A549 (cell line): ENCODE measurements around the gene SYCE3. TPM values are rescaled to one million over a fixed set of nuclear protein-coding genes. Genes with fewer than 3 reads are reported as not detected.
A peak's percentile ranks its signal among the peaks of the same experiment; 100 is the strongest.

Experiments used
- ATAC-seq, 2 experiments: fragments of 200-7000 bp in 1 of 2; fragments of >200 bp in 1 of 2; cut with Nextera tagmentation in 1 of 2; cut with Tn5 transposase in 1 of 2; 3 replicates each; pipeline versions ENCODE4 v1.8.0 to v1.9.1; 2018 to 2020; ENCODE audit warnings: mild to moderate bottlenecking in 1 of 2, moderate library complexity in 1 of 2
- CTCF ChIA-PET: fragments of 300-600 bp; sonication (Branson Sonifier 250); formaldehyde crosslinking; extraction: SDS; loops from one replicate; lab custom pipeline; 2021; ENCODE audit warnings: antibody characterized with exemption, inconsistent platforms; lab: Yijun Ruan, JAX
- POLR2A ChIA-PET: fragments of 350-600 bp; formaldehyde crosslinking; extraction: SDS; loops from one replicate; lab custom pipeline; 2021; ENCODE audit warnings: antibody characterized with exemption, inconsistent platforms; lab: Yijun Ruan, JAX
- DNase-seq, 2 experiments: peaks; one replicate each; pipeline versions ENCODE4 v3.0.0 to v3.0.0-alpha.2; 2011 to 2016; ENCODE audit warnings: low read depth in 1 of 2, low spot score in 1 of 2
- FAIRE-seq: peaks from 2 replicates; lab custom pipeline; 2011; peaks lifted over from hg19 to GRCh38; lab: Jason Lieb, UNC
- H3K27ac ChIP-seq, 2 experiments: fragments of >200 bp; sonication (Bioruptor Twin); formaldehyde crosslinking; 3 replicates each; pipeline ENCODE4 v1.5.1; 2016 to 2017
- H3K4me1 ChIP-seq: fragments of >200 bp; sonication (Bioruptor Twin); formaldehyde crosslinking; 3 replicates; pipeline ENCODE4 v1.6.1; 2016
- H3K4me2 ChIP-seq: fragments of >200 bp; sonication (Bioruptor Twin); formaldehyde crosslinking; 3 replicates; pipeline ENCODE4 v1.6.1; 2016
- H3K4me3 ChIP-seq: fragments of >200 bp; sonication (Bioruptor Twin); formaldehyde crosslinking; 3 replicates; pipeline ENCODE4 v1.5.1; 2016
- H3K9me3 ChIP-seq: fragments of >200 bp; sonication (Bioruptor Twin); formaldehyde crosslinking; 3 replicates; pipeline ENCODE4 v1.6.1; 2016
- CEBPB ChIP-seq, 2 experiments: fragments of >200 bp in 1 of 2; sonication (Bioruptor Twin) in 1 of 2; formaldehyde crosslinking in 1 of 2; IDR thresholded peaks; 2 replicates each; pipeline ENCODE4 v1.6.1; 2012 to 2016
- CHD4 ChIP-seq: fragments of 200-600 bp; sonication (generic); IDR thresholded peaks from 2 replicates; pipeline ENCODE4 v1.6.1; 2016; ENCODE audit warnings: antibody characterized with exemption, mild to moderate bottlenecking, borderline replicate concordance
- EHF ChIP-seq: fragments of 250-450 bp; sonication (Bioruptor Pico); IDR thresholded peaks from 2 replicates; pipeline ENCODE4 v1.5.0; 2020; ENCODE audit warnings: mild to moderate bottlenecking
- EHMT2 ChIP-seq: fragments of 200-600 bp; sonication (generic); IDR thresholded peaks from 2 replicates; pipeline ENCODE4 v1.6.1; 2016; ENCODE audit warnings: antibody characterized with exemption, low read depth, mild to moderate bottlenecking, moderate library complexity
- JUN ChIP-seq, 2 experiments: fragments of >200 bp; sonication (Bioruptor Twin); formaldehyde crosslinking; IDR thresholded peaks; 2 replicates in 1 of 2; 3 replicates in 1 of 2; pipeline ENCODE4 v1.6.1; 2016 to 2017
- MAZ ChIP-seq: fragments of 150-350 bp; IDR thresholded peaks from 2 replicates; pipeline ENCODE4 v1.6.1; 2014; ENCODE audit warnings: antibody characterized with exemption, low read depth, low read length, borderline replicate concordance
- POLR2A ChIP-seq: IDR thresholded peaks from 2 replicates; pipeline ENCODE4 v1.6.1; 2012; ENCODE audit warnings: mild to moderate bottlenecking, low read length
- RAD21 ChIP-seq, 2 experiments: fragments of >200 bp in 1 of 2; sonication (Bioruptor Twin) in 1 of 2; formaldehyde crosslinking in 1 of 2; IDR thresholded peaks in 1 of 2; conservative IDR thresholded peaks in 1 of 2; 2 replicates in 1 of 2; 3 replicates in 1 of 2; pipeline ENCODE4 v1.6.1; 2012 to 2018; ENCODE audit warnings: inconsistent platforms in 1 of 2
- RFX5 ChIP-seq: fragments of 450-650 bp; IDR thresholded peaks from 2 replicates; pipeline ENCODE4 v1.7.1; 2014; ENCODE audit warnings: antibody characterized with exemption, mild to moderate bottlenecking, moderate library complexity
- TFCP2L1 ChIP-seq: fragments of 250-450 bp; sonication (Bioruptor Pico); IDR thresholded peaks from 2 replicates; pipeline ENCODE4 v1.5.0; 2021; ENCODE audit warnings: mild to moderate bottlenecking
- TP53 ChIP-seq: fragments of 250-450 bp; sonication (Bioruptor Pico); IDR thresholded peaks from 2 replicates; pipeline ENCODE4 v1.5.0; 2021; ENCODE audit warnings: mild to moderate bottlenecking, moderate library complexity
- ZSCAN20 ChIP-seq: fragments of 250-450 bp; sonication (Bioruptor Pico); IDR thresholded peaks from 2 replicates; pipeline ENCODE4 v1.8.0; 2022; ENCODE audit warnings: mild to moderate bottlenecking, moderate library complexity
- WGBS: methylation state at CpG from one replicate; pipeline ENCODE4 v1.1.6; 2017; ENCODE audit errors: missing lambda C conversion rate; 5-methylcytosine and 5-hydroxymethylcytosine counted together
- polyA plus RNA-seq, 4 experiments: library from polyadenylated mRNA; depleted of rRNA in 3 of 4; stranded (reverse); fragments of >200 nt; fragmentation: RNase III in 1 of 4; extraction: RNeasy Plus Mini Kit Qiagen cat#74134 plus additional on column Dnase treatment in 1 of 4; gene quantifications; 2 replicates in 3 of 4; 3 replicates in 1 of 4; pipeline ENCODE4 v1.2.3, GENCODE V29; 2011 to 2017
- TF ChIP-seq, protein P1 (sequence below): fragments of 250-450 bp; sonication (Bioruptor Pico); IDR thresholded peaks from 2 replicates; pipeline ENCODE4 v1.5.0; 2020; ENCODE audit warnings: low read depth, mild to moderate bottlenecking, moderate library complexity
- TF ChIP-seq, protein P2 (sequence below): fragments of 150-350 bp; IDR thresholded peaks from 2 replicates; pipeline ENCODE4 v1.6.1; 2014; ENCODE audit warnings: low read depth, mild to moderate bottlenecking, low read length
- TF ChIP-seq, protein P3 (sequence below): fragments of 200-600 bp; sonication (generic); IDR thresholded peaks from 2 replicates; pipeline ENCODE4 v1.6.1; 2016; ENCODE audit warnings: antibody characterized with exemption, mild to moderate bottlenecking, moderate library complexity
- TF ChIP-seq, protein P4 (sequence below): fragments of >200 bp; sonication (Bioruptor Twin); formaldehyde crosslinking; IDR thresholded peaks from 3 replicates; pipeline ENCODE4 v1.6.1; 2016

Gene SYCE3
- polyA plus RNA-seq, 2 of the 4 experiments (the other 2 are of a cell fraction): 0.45 to 0.59 TPM

DNA sequence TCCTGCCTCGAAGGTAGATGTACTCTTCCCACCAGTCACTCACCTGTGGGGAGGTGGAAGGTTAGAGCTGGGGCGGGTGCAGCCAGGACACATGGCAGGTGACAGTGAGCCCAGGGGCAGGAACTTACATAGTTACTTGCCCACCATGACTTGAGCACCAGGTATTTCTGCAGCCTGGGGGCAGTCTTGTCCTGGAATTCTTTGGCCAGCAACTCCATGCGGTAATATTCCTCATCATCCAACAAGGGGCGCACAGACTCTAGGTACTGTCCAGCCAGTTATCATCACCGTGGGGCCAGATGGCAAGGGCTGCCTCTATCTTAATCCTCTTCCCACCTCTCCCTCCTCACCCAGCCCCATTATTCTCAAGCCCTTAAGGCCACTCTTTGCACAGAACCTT, 13.4 kb upstream of the SYCE3 start:
- WGBS: 74% methylated on average over 3 of the region's 5 CpGs
- ChIA-PET POLR2A (no interaction called here), CTCF (interaction anchor here (1.2 to 6.7 kb wide), 4 partner anchors 12 to 50 kb away, joined by 3 to 53 read pairs (median 4); partner anchors contain the start of genes SCO2 and SYCE3)
- Histone ChIP-seq H3K9me3 (no peaks in the 10 kb centered on the region), H3K4me2 (no peak overlapping the region), H3K4me1 (peaks cover under 1% of the 10 kb centered on the region; the same call in 1 of the 3 replicates), H3K4me3 (no peak overlapping the region), H3K27ac (no peak overlapping the region)
- DNase-seq: peak; percentile 20 to 69
- peak; percentile 28 to 69; a peak in 3 of 5 replicates for TF ChIP-seq RAD21 (conservative IDR thresholded peaks at IDR 0.05 in 1 of 2, IDR thresholded peaks at IDR 0.05 in 1 of 2)
- TF ChIP-seq POLR2A: no peak
- peak; percentile 63 to 81; a peak in 5 of 6 replicates for ATAC-seq
- FAIRE-seq: no peak

DNA sequence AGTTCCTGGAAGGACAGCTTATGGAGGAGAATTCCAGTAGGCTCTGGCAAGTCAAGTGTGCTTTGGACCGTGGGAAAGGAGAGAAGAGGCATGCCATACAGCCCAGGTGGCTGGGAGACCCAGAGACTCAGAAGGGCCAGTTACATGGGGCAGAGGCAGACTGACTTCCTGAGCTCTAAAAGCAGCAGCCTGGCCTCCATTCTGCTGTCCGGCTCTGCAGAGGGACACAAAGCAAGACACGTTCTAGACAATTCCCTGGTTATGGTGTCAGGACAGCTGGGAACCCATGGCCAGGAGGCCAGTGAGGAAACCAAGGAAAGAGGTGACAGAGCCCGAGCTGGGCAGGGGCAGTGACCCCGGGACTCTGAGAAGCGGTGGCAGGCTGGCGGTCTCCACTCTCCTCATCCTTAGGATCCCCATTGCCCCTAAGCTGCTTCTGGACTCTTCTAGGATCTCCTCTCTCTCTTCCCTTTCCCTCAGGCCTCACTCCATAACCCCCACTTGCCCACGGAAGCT, 12.8 kb upstream of the SYCE3 start:
- Histone ChIP-seq H3K4me3 (no peak overlapping the region), H3K27ac (no peak overlapping the region), H3K4me1 (no peaks in the 10 kb centered on the region), H3K9me3 (no peaks in the 10 kb centered on the region), H3K4me2 (no peak overlapping the region)
- FAIRE-seq (no peak), ATAC-seq (no peak), DNase-seq (no peak)
- CTCF ChIA-PET: interaction anchor here (0.5 to 6.7 kb wide), 6 partner anchors 11 to 50 kb away, joined by 3 to 53 read pairs (median 4); partner anchors contain the start of genes SCO2 and SYCE3
- POLR2A ChIA-PET: no interaction called here
- TF ChIP-seq JUN (IDR thresholded peaks at IDR 0.05) (no peak), TP53 (CRISPR knock-in tag) (no peak), CHD4 (no peak), ZSCAN20 (CRISPR knock-in tag) (no peak), RAD21 (conservative IDR thresholded peaks at IDR 0.05 in 1 of 2, IDR thresholded peaks at IDR 0.05 in 1 of 2) (no peak), RFX5 (no peak), TFCP2L1 (CRISPR knock-in tag) (no peak), MAZ (no peak), CEBPB (IDR thresholded peaks at IDR 0.05) (no peak), EHF (no peak), EHMT2 (no peak)
- TF ChIP-seq, protein P1, sequence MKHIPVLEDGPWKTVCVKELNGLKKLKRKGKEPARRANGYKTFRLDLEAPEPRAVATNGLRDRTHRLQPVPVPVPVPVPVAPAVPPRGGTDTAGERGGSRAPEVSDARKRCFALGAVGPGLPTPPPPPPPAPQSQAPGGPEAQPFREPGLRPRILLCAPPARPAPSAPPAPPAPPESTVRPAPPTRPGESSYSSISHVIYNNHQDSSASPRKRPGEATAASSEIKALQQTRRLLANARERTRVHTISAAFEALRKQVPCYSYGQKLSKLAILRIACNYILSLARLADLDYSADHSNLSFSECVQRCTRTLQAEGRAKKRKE (CRISPR knock-in tag): no peak
- TF ChIP-seq, protein P2, sequence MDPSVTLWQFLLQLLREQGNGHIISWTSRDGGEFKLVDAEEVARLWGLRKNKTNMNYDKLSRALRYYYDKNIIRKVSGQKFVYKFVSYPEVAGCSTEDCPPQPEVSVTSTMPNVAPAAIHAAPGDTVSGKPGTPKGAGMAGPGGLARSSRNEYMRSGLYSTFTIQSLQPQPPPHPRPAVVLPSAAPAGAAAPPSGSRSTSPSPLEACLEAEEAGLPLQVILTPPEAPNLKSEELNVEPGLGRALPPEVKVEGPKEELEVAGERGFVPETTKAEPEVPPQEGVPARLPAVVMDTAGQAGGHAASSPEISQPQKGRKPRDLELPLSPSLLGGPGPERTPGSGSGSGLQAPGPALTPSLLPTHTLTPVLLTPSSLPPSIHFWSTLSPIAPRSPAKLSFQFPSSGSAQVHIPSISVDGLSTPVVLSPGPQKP: no peak
- TF ChIP-seq, protein P3, sequence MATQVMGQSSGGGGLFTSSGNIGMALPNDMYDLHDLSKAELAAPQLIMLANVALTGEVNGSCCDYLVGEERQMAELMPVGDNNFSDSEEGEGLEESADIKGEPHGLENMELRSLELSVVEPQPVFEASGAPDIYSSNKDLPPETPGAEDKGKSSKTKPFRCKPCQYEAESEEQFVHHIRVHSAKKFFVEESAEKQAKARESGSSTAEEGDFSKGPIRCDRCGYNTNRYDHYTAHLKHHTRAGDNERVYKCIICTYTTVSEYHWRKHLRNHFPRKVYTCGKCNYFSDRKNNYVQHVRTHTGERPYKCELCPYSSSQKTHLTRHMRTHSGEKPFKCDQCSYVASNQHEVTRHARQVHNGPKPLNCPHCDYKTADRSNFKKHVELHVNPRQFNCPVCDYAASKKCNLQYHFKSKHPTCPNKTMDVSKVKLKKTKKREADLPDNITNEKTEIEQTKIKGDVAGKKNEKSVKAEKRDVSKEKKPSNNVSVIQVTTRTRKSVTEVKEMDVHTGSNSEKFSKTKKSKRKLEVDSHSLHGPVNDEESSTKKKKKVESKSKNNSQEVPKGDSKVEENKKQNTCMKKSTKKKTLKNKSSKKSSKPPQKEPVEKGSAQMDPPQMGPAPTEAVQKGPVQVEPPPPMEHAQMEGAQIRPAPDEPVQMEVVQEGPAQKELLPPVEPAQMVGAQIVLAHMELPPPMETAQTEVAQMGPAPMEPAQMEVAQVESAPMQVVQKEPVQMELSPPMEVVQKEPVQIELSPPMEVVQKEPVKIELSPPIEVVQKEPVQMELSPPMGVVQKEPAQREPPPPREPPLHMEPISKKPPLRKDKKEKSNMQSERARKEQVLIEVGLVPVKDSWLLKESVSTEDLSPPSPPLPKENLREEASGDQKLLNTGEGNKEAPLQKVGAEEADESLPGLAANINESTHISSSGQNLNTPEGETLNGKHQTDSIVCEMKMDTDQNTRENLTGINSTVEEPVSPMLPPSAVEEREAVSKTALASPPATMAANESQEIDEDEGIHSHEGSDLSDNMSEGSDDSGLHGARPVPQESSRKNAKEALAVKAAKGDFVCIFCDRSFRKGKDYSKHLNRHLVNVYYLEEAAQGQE: no peak
- TF ChIP-seq, protein P4, sequence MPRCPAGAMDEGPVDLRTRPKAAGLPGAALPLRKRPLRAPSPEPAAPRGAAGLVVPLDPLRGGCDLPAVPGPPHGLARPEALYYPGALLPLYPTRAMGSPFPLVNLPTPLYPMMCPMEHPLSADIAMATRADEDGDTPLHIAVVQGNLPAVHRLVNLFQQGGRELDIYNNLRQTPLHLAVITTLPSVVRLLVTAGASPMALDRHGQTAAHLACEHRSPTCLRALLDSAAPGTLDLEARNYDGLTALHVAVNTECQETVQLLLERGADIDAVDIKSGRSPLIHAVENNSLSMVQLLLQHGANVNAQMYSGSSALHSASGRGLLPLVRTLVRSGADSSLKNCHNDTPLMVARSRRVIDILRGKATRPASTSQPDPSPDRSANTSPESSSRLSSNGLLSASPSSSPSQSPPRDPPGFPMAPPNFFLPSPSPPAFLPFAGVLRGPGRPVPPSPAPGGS: no peak
- WGBS: 79% methylated on average over 8 of the region's 8 CpGs
